HCT116 (cell line): ENCODE data around the gene TRIM39.
A peak's percentile ranks its signal among the peaks of the same experiment; 100 is the strongest.

Experiments
- CEBPB ChIP-seq: IDR thresholded peaks from 2 replicates; pipeline ENCODE4 v1.6.1; 2012; ENCODE audit warnings: low read depth
- CTCF ChIP-seq, 3 experiments: fragments of 200-600 bp in 1 of 3; sonication (generic) in 1 of 3; IDR thresholded peaks in 2 of 3; conservative IDR thresholded peaks in 1 of 3; 2 replicates each; pipeline ENCODE4 v1.5.1; 2012 to 2017; ENCODE audit warnings: low read depth in 2 of 3, low read length in 2 of 3, antibody characterized with exemption in 1 of 3, borderline replicate concordance in 1 of 3, control low read depth in 1 of 3, mild to moderate bottlenecking in 1 of 3, mixed read lengths in 1 of 3, mixed run types in 1 of 3, moderate library complexity in 1 of 3; ENCODE audit not compliant: insufficient read depth in 1 of 3
- EGR1 ChIP-seq: IDR thresholded peaks from 2 replicates; pipeline ENCODE4 v1.6.1; 2012; ENCODE audit warnings: low read depth
- ELF1 ChIP-seq: IDR thresholded peaks from 2 replicates; pipeline ENCODE4 v1.6.1; 2012; ENCODE audit warnings: low read depth, borderline replicate concordance
- POLR2A ChIP-seq: IDR thresholded peaks from 2 replicates; pipeline ENCODE4 v1.7.0; 2011; ENCODE audit warnings: borderline replicate concordance; ENCODE audit not compliant: insufficient read depth, insufficient read length; ENCODE audit errors: extremely low read depth
- POLR2AphosphoS5 ChIP-seq: IDR thresholded peaks from 2 replicates; pipeline ENCODE4 v1.6.1; 2011; ENCODE audit warnings: mild to moderate bottlenecking, low read depth, low read length, moderate library complexity
- RAD21 ChIP-seq: IDR thresholded peaks from 2 replicates; pipeline ENCODE4 v1.6.1; 2012; ENCODE audit warnings: low read depth, mild to moderate bottlenecking
- REST ChIP-seq: IDR thresholded peaks from 2 replicates; pipeline ENCODE4 v1.6.1; 2012; ENCODE audit warnings: low read depth
- SP1 ChIP-seq: IDR thresholded peaks from 2 replicates; pipeline ENCODE4 v1.6.1; 2012; ENCODE audit warnings: low read depth
- TCF7L2 ChIP-seq: IDR thresholded peaks from 2 replicates; pipeline ENCODE4 v1.7.0; 2011; ENCODE audit warnings: borderline replicate concordance, inconsistent platforms; ENCODE audit not compliant: insufficient read depth, insufficient read length; ENCODE audit errors: extremely low read depth

GRCh38 chr6:30282522-30282921 lies 44.2 kb upstream of the TRIM39 start:
- TF ChIP-seq REST: 0 out of 2 replicates have a peak, but pooled peaks have one; percentile 4
- TF ChIP-seq CTCF (IDR thresholded peaks at IDR 0.05 in 2 of 3, conservative IDR thresholded peaks at IDR 0.05 in 1 of 3; ENCODE audit: borderline replicate concordance in 1 of 3, insufficient read depth in 1 of 3, low read depth in 2 of 3, low read length in 2 of 3): no peak
- no peak for TF ChIP-seq RAD21
- TF ChIP-seq EGR1: no peak
- no peak for TF ChIP-seq CEBPB
- TF ChIP-seq POLR2A: no peak
- TF ChIP-seq POLR2AphosphoS5: no peak
- no peak for TF ChIP-seq SP1
- TF ChIP-seq ELF1: no peak
- no peak for TF ChIP-seq TCF7L2
